K562 (cell line): ENCODE measurements around the gene KLHL35. TPM values are rescaled to one million over a fixed set of nuclear protein-coding genes. Genes with fewer than 3 reads are reported as not detected.

ENCODE experiments used
- BCOR ChIP-seq: fragments of 450-650 bp; IDR thresholded peaks from 2 replicates; pipeline ENCODE4 v1.6.1; 2016
- CEBPB ChIP-seq: fragments of 450-650 bp; IDR thresholded peaks from 2 replicates; pipeline ENCODE4 v1.6.1; 2016; ENCODE audit warnings: missing genetic modification characterization, missing compliant biosample characterization
- CHD4 ChIP-seq: fragments of 200-600 bp; sonication (generic); IDR thresholded peaks from 3 replicates; pipeline ENCODE4 v1.6.1; 2012; ENCODE audit warnings: low read depth, mild to moderate bottlenecking, mixed read lengths, low read length, inconsistent platforms; ENCODE audit not compliant: insufficient read depth, insufficient replicate concordance, poor library complexity, severe bottlenecking
- ELF4 ChIP-seq: fragments of 450-650 bp; formaldehyde crosslinking; IDR thresholded peaks from 2 replicates; pipeline ENCODE4 v1.4.0; 2022; ENCODE audit warnings: missing genetic modification characterization
- HDAC1 ChIP-seq, 2 experiments: fragments of 450-650 bp; IDR thresholded peaks; 2 replicates each; pipeline ENCODE4 v1.6.1; 2016 to 2017; ENCODE audit warnings: inconsistent platforms in 1 of 2, mild to moderate bottlenecking in 1 of 2, moderate library complexity in 1 of 2
- HDAC2 ChIP-seq: fragments of 450-650 bp; IDR thresholded peaks from 2 replicates; pipeline ENCODE4 v1.6.1; 2016; ENCODE audit warnings: mild to moderate bottlenecking
- KDM5B ChIP-seq: fragments of 200-600 bp; sonication (generic); IDR thresholded peaks from 2 replicates; pipeline ENCODE4 v1.6.1; 2012; ENCODE audit warnings: low read depth, mild to moderate bottlenecking, moderate library complexity, low read length, control low read depth, inconsistent platforms; ENCODE audit not compliant: insufficient replicate concordance
- KLF10 ChIP-seq: fragments of 250-450 bp; sonication (Bioruptor Pico); IDR thresholded peaks from 2 replicates; pipeline ENCODE4 v1.6.1; 2021; ENCODE audit warnings: matching md5 sums
- MAZ ChIP-seq, 2 experiments: fragments of 450-650 bp in 1 of 2; sonication (generic) in 1 of 2; formaldehyde crosslinking; IDR thresholded peaks in 1 of 2; conservative IDR thresholded peaks in 1 of 2; 2 replicates each; pipeline versions ENCODE4 v1.4.0 to v1.5.0; 2020; ENCODE audit warnings: mild to moderate bottlenecking in 1 of 2, missing genetic modification reagents in 1 of 2
- PCBP1 ChIP-seq: fragments of 200-400 bp; formaldehyde crosslinking; IDR thresholded peaks from 2 replicates; pipeline ENCODE4 v1.6.1; 2018; ENCODE audit warnings: mild to moderate bottlenecking, low read depth, low read length; ENCODE audit not compliant: poor library complexity, severe bottlenecking
- RBFOX2 ChIP-seq: fragments of 200-400 bp; formaldehyde crosslinking; IDR thresholded peaks from 2 replicates; pipeline ENCODE4 v1.6.1; 2017; ENCODE audit warnings: low read depth, mild to moderate bottlenecking, low read length, moderate library complexity
- RCOR1 ChIP-seq, 2 experiments: IDR thresholded peaks; 2 replicates each; pipeline ENCODE4 v1.6.1; 2012; ENCODE audit warnings: low read depth in 2 of 2, low read length in 2 of 2, borderline replicate concordance in 1 of 2, improper control_type of control experiment in 1 of 2
- SRSF1 ChIP-seq: fragments of 200-400 bp; formaldehyde crosslinking; IDR thresholded peaks from 2 replicates; pipeline ENCODE4 v1.6.1; 2017; ENCODE audit warnings: mild to moderate bottlenecking, low read depth, low read length, moderate library complexity
- SRSF7 ChIP-seq: fragments of 200-400 bp; formaldehyde crosslinking; optimal IDR thresholded peaks from 2 replicates; pipeline ENCODE3; 2017; ENCODE audit warnings: mild to moderate bottlenecking, low read depth, low read length
- TFAP4 ChIP-seq: sonication (generic); formaldehyde crosslinking; IDR thresholded peaks from 2 replicates; pipeline ENCODE4 v1.8.0; 2022; ENCODE audit warnings: missing genetic modification reagents, mild to moderate bottlenecking, moderate library complexity, borderline replicate concordance
- YBX1 ChIP-seq: fragments of 450-650 bp; IDR thresholded peaks from 2 replicates; pipeline ENCODE4 v1.7.1; 2016; ENCODE audit warnings: mild to moderate bottlenecking
- ZNF175 ChIP-seq: fragments of 200-800 bp; sonication (Bioruptor generic); IDR thresholded peaks from 2 replicates; pipeline ENCODE4 v1.6.1; 2016; ENCODE audit warnings: low read depth, mild to moderate bottlenecking, missing genetic modification characterization, missing compliant biosample characterization
- ZNF644 ChIP-seq: fragments of 200-800 bp; sonication (Bioruptor generic); IDR thresholded peaks from 2 replicates; pipeline ENCODE4 v1.6.1; 2016; ENCODE audit warnings: low read depth, missing genetic modification characterization, missing compliant biosample characterization
- ZNF778 ChIP-seq: fragments of 450-650 bp; formaldehyde crosslinking; IDR thresholded peaks from 2 replicates; pipeline ENCODE4 v1.4.0; 2020; ENCODE audit warnings: mild to moderate bottlenecking, moderate library complexity
- polyA plus RNA-seq, 8 experiments: library from polyadenylated mRNA; depleted of rRNA in 4 of 8; stranded (reverse) in 5 of 8; unstranded in 3 of 8; fragments of >200 nt; fragmentation: Nextera tagmentation in 2 of 8; fragmentation: Illumina TruSeq in 1 of 8; extraction: Ambion mirVana in 2 of 8; extraction: Trizol in 1 of 8; gene quantifications; 2 replicates each; pipeline versions ENCODE4 v1.2.1 to v1.2.3, GENCODE V29; 2011 to 2014; ENCODE audit warnings: inconsistent platforms in 1 of 8, missing spikeins in 1 of 8
- total RNA-seq, 7 experiments: library from RNA; depleted of rRNA in 6 of 7; stranded (reverse); fragments of >200 nt in 6 of 7; fragmentation: Illumina TruSeq in 2 of 7; extraction: Trizol in 2 of 7; gene quantifications; 2 replicates each; pipeline versions ENCODE4 v1.2.1 to v1.2.3, GENCODE V29; 2011 to 2021; ENCODE audit warnings: low replicate concordance in 1 of 7
- TF ChIP-seq, protein P1 (sequence below): sonication (generic); formaldehyde crosslinking; IDR thresholded peaks from 2 replicates; pipeline ENCODE4 v1.8.0; 2022; ENCODE audit warnings: mild to moderate bottlenecking, missing genetic modification reagents
- TF ChIP-seq, protein P2 (sequence below): fragments of 450-650 bp; IDR thresholded peaks from 2 replicates; pipeline ENCODE4 v1.6.1; 2016
- TF ChIP-seq, protein P3 (sequence below): fragments of 450-650 bp; IDR thresholded peaks from 2 replicates; pipeline ENCODE4 v1.6.1; 2016; ENCODE audit warnings: borderline replicate concordance

Gene KLHL35
- total and polyA plus RNA-seq, 9 of the 15 experiments (the other 6 are each of a cell fraction or from before 2014, with no cell fraction given), result not detected

DNA sequence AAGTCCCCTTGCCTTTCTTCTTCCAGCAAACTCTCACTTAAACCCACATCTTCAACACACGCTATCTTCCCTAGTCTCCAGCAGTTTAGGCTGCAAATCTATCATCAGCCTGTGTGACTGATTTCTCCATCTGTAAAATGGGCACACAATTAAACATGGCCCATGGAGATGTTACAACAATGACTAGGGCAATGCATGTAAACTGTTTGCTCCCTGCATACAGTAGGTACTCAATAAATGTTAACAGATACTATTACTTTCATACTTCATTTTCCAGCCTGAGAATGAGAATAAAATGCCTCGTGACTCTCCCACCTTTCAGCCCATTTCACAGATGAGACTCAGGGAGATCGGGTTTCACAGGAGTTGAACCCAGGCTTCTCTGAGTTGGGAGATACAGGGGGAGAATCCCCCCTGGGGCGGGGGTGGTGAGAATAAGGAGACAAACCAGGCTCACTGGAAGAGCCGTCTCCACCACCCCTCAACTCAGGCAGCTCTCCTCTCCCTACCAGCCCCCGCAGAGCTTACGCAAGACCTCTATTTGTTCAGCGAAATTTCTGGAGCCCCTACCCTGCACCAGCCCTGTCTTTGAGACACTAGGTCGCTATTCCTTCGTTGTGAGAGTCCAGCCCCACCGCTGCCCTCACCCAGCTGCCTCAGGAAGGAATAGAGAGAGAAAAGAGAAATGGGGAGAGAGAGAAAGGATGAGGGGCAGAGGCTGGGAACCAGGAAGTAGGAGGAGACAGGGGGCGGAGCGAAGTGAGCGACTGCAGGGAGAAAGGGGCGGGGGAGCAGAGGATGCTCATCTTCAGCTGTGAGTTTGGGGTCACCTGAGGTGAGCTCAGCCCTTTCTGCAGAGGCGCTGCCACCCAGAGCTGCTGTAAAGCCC is 42.1 kb upstream of the KLHL35 start (continued):
- peak; percentile 99 for TF ChIP-seq BCOR
- TF ChIP-seq HDAC2, result peak; percentile 84
- no peak for TF ChIP-seq ZNF644
- TF ChIP-seq ELF4 (CRISPR knock-in tag), result peak; percentile 90
- no peak for TF ChIP-seq KDM5B
- no peak for TF ChIP-seq SRSF7
- peak; percentile 47 to 66; a peak in 3 of 4 replicates for TF ChIP-seq HDAC1 (IDR thresholded peaks at IDR 0.05)
- TF ChIP-seq RCOR1 (IDR thresholded peaks at IDR 0.05; ENCODE audit: borderline replicate concordance in 1 of 2, low read depth in 2 of 2, low read length in 2 of 2), result peak in 1 of 2 experiments; percentile 54; a peak in 1 of 4 replicates
- peak; percentile 99 for TF ChIP-seq CEBPB
- TF ChIP-seq KLF10 (CRISPR knock-in tag), result no peak
- TF ChIP-seq RBFOX2, result peak; percentile 39; the same call in 1 of the 2 replicates
- no peak for TF ChIP-seq PCBP1
- TF ChIP-seq, protein P1, sequence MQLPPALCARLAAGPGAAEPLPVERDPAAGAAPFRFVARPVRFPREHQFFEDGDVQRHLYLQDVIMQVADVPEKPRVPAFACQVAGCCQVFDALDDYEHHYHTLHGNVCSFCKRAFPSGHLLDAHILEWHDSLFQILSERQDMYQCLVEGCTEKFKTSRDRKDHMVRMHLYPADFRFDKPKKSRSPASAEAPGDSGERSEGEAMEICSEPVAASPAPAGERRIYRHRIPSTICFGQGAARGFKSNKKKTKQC, result 0 out of 2 replicates have a peak, but pooled peaks have one; percentile 29
- TF ChIP-seq SRSF1, result no peak
- no peak for TF ChIP-seq ZNF778 (CRISPR knock-in tag)
- TF ChIP-seq MAZ (CRISPR knock-in tag; conservative IDR thresholded peaks at IDR 0.05 in 1 of 2, IDR thresholded peaks at IDR 0.05 in 1 of 2), result peak in 1 of 2 experiments; percentile 78; a peak in 3 of 4 replicates
- TF ChIP-seq YBX1, result no peak
- TF ChIP-seq, protein P2, sequence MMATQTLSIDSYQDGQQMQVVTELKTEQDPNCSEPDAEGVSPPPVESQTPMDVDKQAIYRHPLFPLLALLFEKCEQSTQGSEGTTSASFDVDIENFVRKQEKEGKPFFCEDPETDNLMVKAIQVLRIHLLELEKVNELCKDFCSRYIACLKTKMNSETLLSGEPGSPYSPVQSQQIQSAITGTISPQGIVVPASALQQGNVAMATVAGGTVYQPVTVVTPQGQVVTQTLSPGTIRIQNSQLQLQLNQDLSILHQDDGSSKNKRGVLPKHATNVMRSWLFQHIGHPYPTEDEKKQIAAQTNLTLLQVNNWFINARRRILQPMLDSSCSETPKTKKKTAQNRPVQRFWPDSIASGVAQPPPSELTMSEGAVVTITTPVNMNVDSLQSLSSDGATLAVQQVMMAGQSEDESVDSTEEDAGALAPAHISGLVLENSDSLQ, result peak; percentile 92
- peak; percentile 92 for TF ChIP-seq TFAP4 (CRISPR knock-in tag)
- TF ChIP-seq, protein P3, sequence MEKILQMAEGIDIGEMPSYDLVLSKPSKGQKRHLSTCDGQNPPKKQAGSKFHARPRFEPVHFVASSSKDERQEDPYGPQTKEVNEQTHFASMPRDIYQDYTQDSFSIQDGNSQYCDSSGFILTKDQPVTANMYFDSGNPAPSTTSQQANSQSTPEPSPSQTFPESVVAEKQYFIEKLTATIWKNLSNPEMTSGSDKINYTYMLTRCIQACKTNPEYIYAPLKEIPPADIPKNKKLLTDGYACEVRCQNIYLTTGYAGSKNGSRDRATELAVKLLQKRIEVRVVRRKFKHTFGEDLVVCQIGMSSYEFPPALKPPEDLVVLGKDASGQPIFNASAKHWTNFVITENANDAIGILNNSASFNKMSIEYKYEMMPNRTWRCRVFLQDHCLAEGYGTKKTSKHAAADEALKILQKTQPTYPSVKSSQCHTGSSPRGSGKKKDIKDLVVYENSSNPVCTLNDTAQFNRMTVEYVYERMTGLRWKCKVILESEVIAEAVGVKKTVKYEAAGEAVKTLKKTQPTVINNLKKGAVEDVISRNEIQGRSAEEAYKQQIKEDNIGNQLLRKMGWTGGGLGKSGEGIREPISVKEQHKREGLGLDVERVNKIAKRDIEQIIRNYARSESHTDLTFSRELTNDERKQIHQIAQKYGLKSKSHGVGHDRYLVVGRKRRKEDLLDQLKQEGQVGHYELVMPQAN, result 0 out of 2 replicates have a peak, but pooled peaks have one; percentile 9
- no peak for TF ChIP-seq ZNF175
- TF ChIP-seq CHD4, result peak; percentile 97
